Nephron (organoid): ENCODE data around the gene HLX.

Experiments
- H3K27ac Mint-ChIP-seq, 3 experiments: 2 replicates each; pipeline ENCODE4 v1.8.0; 2020; ENCODE audit warnings: mixed read lengths in 3 of 3, mild to moderate bottlenecking in 2 of 3, moderate library complexity in 1 of 3
- H3K27me3 Mint-ChIP-seq: 2 replicates; pipeline ENCODE4 v1.8.0; 2021; ENCODE audit warnings: low read depth, mild to moderate bottlenecking, moderate library complexity, mixed read lengths
- H3K36me3 Mint-ChIP-seq: 2 replicates; pipeline ENCODE4 v1.8.0; 2020; ENCODE audit warnings: low read depth, mixed read lengths
- H3K4me1 Mint-ChIP-seq: 2 replicates; pipeline ENCODE4 v1.8.0; 2020; ENCODE audit warnings: mixed read lengths
- H3K4me3 Mint-ChIP-seq, 3 experiments: 2 replicates each; pipeline ENCODE4 v1.8.0; 2020; ENCODE audit warnings: mild to moderate bottlenecking in 3 of 3, mixed read lengths in 3 of 3, moderate library complexity in 2 of 3
- H3K9me3 Mint-ChIP-seq: 2 replicates; pipeline ENCODE4 v1.8.0; 2020; ENCODE audit warnings: mixed read lengths
- TF ChIP-seq, protein P1 (sequence below), 3 experiments: fragments of 200-600 bp; sonication (generic); IDR thresholded peaks; one replicate each; pipeline ENCODE4 v1.5.0; 2021; ENCODE audit warnings: antibody characterized with exemption in 3 of 3; ENCODE audit not compliant: unreplicated experiment in 3 of 3

Gene HLX

DNA sequence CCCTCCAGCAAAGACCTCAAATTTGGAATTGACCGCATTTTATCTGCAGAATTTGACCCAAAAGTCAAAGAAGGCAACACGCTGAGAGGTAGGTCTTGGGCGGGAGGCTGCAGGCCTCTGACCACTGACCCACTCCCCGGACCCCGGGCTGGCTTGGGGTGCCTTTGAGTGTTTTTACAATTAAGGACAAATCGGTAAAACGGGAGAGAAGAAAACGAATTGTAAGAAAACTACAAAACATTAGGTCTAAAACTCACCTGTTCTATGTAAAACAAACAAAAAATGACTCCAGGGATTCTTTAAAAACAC lies 1.1 kb downstream of the HLX start:
- peaks cover 97% of the 10 kb centered on the region for H3K27me3 Mint-ChIP-seq
- H3K4me1 Mint-ChIP-seq = peaks cover 49% of the 10 kb centered on the region
- TF ChIP-seq, protein P1, sequence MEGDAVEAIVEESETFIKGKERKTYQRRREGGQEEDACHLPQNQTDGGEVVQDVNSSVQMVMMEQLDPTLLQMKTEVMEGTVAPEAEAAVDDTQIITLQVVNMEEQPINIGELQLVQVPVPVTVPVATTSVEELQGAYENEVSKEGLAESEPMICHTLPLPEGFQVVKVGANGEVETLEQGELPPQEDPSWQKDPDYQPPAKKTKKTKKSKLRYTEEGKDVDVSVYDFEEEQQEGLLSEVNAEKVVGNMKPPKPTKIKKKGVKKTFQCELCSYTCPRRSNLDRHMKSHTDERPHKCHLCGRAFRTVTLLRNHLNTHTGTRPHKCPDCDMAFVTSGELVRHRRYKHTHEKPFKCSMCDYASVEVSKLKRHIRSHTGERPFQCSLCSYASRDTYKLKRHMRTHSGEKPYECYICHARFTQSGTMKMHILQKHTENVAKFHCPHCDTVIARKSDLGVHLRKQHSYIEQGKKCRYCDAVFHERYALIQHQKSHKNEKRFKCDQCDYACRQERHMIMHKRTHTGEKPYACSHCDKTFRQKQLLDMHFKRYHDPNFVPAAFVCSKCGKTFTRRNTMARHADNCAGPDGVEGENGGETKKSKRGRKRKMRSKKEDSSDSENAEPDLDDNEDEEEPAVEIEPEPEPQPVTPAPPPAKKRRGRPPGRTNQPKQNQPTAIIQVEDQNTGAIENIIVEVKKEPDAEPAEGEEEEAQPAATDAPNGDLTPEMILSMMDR (IDR thresholded peaks at IDR 0.05; ENCODE audit: unreplicated experiment in 3 of 3) = no peak
- H3K9me3 Mint-ChIP-seq = peaks cover 6% of the 10 kb centered on the region
- peak overlapping the region; percentile 71 to 84 (median 83) for H3K4me3 Mint-ChIP-seq
- H3K36me3 Mint-ChIP-seq = no peaks in the 10 kb centered on the region
- H3K27ac Mint-ChIP-seq = peak overlapping the region in 1 of 3 experiments; percentile 59

DNA sequence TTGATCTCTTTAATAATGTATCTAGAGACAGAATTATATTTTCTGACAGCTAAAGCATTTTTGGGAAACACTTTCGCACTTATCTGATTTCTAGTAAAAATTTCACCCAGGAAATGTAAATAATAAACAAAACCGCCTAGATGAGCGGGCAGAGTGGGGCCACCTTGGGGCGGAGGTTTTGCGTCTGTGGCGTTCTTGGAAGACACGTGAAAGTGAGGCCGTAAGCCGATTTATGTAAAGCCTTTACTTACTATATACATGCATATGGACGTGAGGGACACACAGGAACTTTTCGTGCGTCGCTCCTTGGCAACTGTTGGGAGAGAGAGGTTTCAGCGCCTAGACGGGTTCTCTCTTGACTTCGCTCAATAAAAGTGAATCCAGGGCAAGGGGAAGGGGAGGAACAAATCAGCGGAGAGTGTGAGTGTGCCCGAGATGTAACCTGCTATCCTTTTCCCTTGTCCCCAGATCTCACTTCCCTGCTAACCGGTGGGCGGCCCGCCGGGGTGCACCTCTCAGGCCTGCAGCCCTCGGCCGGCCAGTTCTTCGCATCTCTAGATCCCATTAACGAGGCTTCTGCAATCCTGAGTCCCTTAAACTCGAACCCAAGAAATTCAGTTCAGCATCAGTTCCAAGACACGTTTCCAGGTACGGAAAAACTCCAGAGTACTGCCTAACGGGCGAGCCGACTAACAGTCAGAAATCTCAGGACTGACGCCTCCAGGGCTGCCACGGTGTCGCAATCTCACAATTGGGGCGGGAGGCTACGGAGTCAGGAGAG lies 1.7 kb downstream of the HLX start:
- Mint-ChIP-seq H3K9me3 (peaks cover 6% of the 10 kb centered on the region), H3K27me3 (peaks cover 97% of the 10 kb centered on the region), H3K36me3 (no peaks in the 10 kb centered on the region), H3K4me1 (peaks cover 49% of the 10 kb centered on the region), H3K27ac (peak overlapping the region in 1 of 3 experiments; percentile 59), H3K4me3 (peak overlapping the region; percentile 71 to 84 (median 83))
- TF ChIP-seq, protein P1 (IDR thresholded peaks at IDR 0.05; ENCODE audit: unreplicated experiment in 3 of 3) = no peak

DNA sequence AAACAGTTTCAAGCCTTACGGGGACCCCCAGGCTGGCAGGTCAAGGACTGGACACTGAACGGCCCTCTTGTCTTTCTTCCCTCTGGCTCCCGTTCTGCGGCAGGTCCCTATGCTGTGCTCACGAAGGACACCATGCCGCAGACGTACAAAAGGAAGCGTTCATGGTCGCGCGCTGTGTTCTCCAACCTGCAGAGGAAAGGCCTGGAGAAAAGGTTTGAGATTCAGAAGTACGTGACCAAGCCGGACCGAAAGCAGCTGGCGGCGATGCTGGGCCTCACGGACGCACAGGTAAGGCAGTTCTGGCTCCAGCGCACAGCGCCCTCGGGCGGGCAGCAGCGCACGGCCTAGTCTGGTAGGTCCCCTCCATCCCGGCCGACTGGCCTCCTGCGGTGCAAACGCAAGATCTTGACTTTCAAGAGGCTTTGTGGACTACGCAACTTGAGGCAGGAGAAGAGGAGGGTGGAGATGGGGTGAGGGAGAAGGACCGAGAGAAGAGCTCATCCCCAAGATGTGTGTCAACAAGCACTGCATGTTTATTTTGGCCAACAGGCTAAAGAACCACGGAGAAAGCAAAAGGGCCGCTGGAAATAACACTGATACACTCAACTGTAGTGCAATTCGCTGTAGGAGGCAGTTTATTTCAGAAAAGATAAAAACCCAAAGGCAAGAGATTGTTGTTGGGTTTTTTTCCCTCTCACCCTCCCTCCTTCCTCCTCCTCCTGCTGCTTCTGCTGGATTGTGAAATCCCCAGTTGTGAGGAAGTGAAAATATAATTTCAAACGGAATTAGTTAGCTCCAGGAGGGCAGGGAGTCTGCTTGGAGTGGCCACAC lies 3.0 kb downstream of the HLX start:
- Mint-ChIP-seq H3K9me3 (peaks cover 6% of the 10 kb centered on the region), H3K36me3 (no peaks in the 10 kb centered on the region), H3K4me1 (peaks cover 48% of the 10 kb centered on the region), H3K4me3 (peak overlapping the region; percentile 59 to 84 (median 83)), H3K27me3 (peaks cover 97% of the 10 kb centered on the region), H3K27ac (no peak overlapping the region)
- TF ChIP-seq, protein P1 (IDR thresholded peaks at IDR 0.05; ENCODE audit: unreplicated experiment in 3 of 3) = peak in 1 of 3 experiments; percentile 42

DNA sequence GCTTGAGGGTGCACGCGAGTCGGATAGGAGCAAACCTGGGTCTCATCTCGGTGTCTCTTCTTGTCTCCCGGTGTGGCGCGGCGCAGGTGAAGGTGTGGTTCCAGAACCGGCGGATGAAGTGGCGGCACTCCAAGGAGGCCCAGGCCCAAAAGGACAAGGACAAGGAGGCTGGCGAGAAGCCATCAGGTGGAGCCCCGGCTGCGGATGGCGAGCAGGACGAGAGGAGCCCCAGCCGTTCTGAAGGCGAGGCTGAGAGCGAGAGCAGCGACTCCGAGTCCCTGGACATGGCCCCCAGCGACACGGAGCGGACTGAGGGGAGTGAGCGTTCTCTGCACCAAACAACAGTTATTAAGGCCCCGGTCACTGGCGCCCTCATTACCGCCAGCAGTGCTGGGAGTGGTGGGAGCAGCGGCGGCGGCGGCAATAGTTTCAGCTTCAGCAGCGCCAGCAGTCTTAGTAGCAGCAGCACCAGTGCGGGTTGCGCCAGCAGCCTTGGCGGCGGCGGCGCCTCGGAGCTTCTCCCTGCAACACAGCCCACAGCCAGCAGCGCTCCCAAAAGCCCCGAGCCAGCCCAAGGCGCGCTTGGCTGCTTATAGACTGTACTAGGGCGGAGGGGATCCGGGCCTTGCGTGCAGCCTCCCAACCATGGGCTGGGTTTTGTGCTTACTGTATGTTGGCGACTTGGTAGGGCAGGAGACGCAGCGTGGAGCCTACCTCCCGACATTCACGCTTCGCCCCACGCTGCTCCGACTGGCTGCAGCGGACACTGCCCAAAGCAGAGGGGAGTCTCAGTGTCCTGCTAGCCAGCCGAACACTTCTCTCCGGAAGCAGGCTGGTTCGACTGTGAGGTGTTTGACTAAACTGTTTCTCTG lies 5.1 kb downstream of the HLX start:
- TF ChIP-seq, protein P1 (IDR thresholded peaks at IDR 0.05; ENCODE audit: unreplicated experiment in 3 of 3) = peak in 2 of 3 experiments; percentile 8 to 24
- Mint-ChIP-seq H3K27me3 (peaks cover 97% of the 10 kb centered on the region), H3K4me1 (peaks cover 45% of the 10 kb centered on the region), H3K9me3 (peaks cover 6% of the 10 kb centered on the region), H3K27ac (no peak overlapping the region), H3K4me3 (peak overlapping the region; percentile 65 to 74 (median 68)), H3K36me3 (no peaks in the 10 kb centered on the region)

DNA sequence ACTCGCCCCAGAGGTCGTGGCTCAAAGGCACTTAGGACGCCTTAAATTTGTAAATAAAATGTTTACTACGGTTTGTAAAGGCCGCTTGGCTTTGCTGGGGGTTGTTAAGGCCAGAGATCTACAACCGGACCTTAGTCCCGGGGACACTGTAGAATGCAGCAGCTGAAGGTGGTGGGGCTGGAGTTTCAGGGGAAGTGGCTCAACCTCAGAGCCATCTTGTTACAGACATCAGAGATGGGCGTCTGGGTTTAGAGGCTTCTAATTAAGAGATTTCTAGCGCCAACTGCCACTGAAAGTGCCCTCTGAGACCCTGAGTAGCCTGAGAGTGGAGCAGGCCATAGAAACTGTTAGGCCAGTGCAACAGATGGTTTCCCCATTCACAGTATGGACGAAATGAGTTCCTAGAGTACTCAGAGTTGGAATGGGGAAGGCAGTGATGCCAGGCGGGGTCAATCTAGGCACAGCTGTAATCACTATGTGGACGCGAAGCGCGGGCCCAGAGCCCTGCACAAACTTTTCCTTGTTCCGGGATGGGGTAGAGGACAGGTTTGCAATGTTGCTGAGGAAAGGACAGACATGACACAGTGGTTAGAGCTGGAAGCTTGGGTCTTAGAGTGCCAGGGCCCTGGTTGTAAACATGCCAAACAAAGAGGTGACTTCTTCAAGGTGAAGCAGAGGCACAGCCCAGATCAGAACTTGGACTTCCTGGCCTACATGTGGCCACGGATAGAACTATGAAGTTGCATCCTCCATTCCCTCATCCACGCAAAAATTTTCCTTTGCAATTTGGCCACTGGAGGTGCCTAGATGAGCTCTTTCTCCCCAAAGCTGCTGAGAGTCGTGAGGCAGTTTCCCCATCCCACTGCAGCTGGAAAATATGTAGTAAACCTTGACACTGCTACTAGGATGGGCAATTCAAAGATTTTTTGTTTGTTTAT lies 6.0 kb downstream of the HLX start:
- Mint-ChIP-seq H3K4me3 (peak overlapping the region; percentile 65 to 74 (median 68)), H3K9me3 (peaks cover 11% of the 10 kb centered on the region), H3K36me3 (no peaks in the 10 kb centered on the region), H3K27me3 (peaks cover 100% of the 10 kb centered on the region), H3K27ac (no peak overlapping the region), H3K4me1 (peaks cover 44% of the 10 kb centered on the region)
- TF ChIP-seq, protein P1 (IDR thresholded peaks at IDR 0.05; ENCODE audit: unreplicated experiment in 3 of 3) = no peak
